Ascending aorta (tissue), 2 donors: ENCODE results near the gene LSMEM2. TPM values are rescaled to one million over a fixed set of nuclear protein-coding genes. Genes with fewer than 3 reads are reported as not detected.

ENCODE experiments used
- DNase-seq, 2 donors: peaks; one replicate each; pipeline ENCODE4 v3.0.0-alpha.2; 2019; ENCODE audit warnings: low spot score in 2 of 2
- H3K27ac ChIP-seq, 2 donors: fragments of 200-600 bp; sonication (generic); one replicate each; pipeline ENCODE4 v1.5.1; 2016 to 2017; ENCODE audit warnings: mild to moderate bottlenecking in 1 of 2
- H3K27me3 ChIP-seq: fragments of 200-600 bp; sonication (generic); one replicate; pipeline ENCODE4 v1.5.1; 2017
- H3K36me3 ChIP-seq, 2 donors: fragments of 200-600 bp; sonication (generic); one replicate each; pipeline ENCODE4 v1.5.1; 2016
- H3K4me1 ChIP-seq, 2 donors: fragments of 200-600 bp; sonication (generic); one replicate each; pipeline ENCODE4 v1.5.1; 2016 to 2017; ENCODE audit warnings: mild to moderate bottlenecking in 1 of 2
- H3K4me3 ChIP-seq, 2 donors: fragments of 200-600 bp; sonication (generic); one replicate each; pipeline ENCODE4 v1.5.1; 2016 to 2017; ENCODE audit warnings: mild to moderate bottlenecking in 1 of 2
- H3K9me3 ChIP-seq, 2 donors: fragments of 200-600 bp; sonication (generic); one replicate each; pipeline ENCODE4 v1.5.1; 2016
- intact Hi-C: fragments of 100-400 bp; cut with DNase I; formaldehyde crosslinking; loops from one replicate; pipeline ENCODE4 v1.15.1; 2023
- total RNA-seq: library from RNA; depleted of rRNA; stranded (reverse); fragments of >200 nt; gene quantifications from one replicate; pipeline ENCODE4 v1.1.0, GENCODE V29; 2016
- TF ChIP-seq, protein P1 (sequence below), 3 experiments: fragments of 200-600 bp in 2 of 3; fragments of 450-650 bp in 1 of 3; sonication (generic) in 2 of 3; IDR thresholded peaks; one replicate each; pipeline ENCODE4 v1.5.1; 2016 to 2019; ENCODE audit warnings: antibody characterized with exemption in 3 of 3, mild to moderate bottlenecking in 1 of 3, moderate library complexity in 1 of 3

Gene LSMEM2
- total RNA-seq, 1 donor from 2014 or later = not detected

DNA sequence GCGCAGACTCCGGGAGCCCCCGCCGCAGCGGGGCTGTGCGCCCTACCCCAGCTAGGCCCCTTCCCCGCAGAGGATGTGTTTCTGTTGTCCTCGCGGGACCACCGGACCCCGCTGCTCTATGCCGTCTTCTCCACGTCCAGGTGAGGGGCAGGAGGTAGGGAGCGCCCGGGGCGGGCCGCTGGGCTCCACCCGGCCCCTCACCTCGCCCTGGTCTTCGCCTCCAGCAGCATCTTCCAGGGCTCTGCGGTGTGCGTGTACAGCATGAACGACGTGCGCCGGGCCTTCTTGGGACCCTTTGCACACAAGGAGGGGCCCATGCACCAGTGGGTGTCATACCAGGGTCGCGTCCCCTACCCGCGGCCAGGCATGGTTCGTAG, 5.2 kb upstream of the LSMEM2 start:
- H3K27me3 ChIP-seq = no peaks in the 10 kb centered on the region
- no peak overlapping the region for H3K27ac ChIP-seq
- no peak for DNase-seq
- intact Hi-C loops = loop anchor here (1.0 to 5.0 kb wide), 4 partner anchors 13 to 151 kb away; no protein-coding TSS in a partner anchor
- TF ChIP-seq, protein P1, sequence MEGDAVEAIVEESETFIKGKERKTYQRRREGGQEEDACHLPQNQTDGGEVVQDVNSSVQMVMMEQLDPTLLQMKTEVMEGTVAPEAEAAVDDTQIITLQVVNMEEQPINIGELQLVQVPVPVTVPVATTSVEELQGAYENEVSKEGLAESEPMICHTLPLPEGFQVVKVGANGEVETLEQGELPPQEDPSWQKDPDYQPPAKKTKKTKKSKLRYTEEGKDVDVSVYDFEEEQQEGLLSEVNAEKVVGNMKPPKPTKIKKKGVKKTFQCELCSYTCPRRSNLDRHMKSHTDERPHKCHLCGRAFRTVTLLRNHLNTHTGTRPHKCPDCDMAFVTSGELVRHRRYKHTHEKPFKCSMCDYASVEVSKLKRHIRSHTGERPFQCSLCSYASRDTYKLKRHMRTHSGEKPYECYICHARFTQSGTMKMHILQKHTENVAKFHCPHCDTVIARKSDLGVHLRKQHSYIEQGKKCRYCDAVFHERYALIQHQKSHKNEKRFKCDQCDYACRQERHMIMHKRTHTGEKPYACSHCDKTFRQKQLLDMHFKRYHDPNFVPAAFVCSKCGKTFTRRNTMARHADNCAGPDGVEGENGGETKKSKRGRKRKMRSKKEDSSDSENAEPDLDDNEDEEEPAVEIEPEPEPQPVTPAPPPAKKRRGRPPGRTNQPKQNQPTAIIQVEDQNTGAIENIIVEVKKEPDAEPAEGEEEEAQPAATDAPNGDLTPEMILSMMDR (IDR thresholded peaks at IDR 0.05) = no peak
- H3K9me3 ChIP-seq = no peaks in the 10 kb centered on the region
- H3K36me3 ChIP-seq = peaks cover 0 to 11% of the 10 kb centered on the region in 2 donors
- H3K4me3 ChIP-seq = peak overlapping the region in 1 of 2 donors; percentile 60
- peaks cover 12 to 27% of the 10 kb centered on the region in 2 donors for H3K4me1 ChIP-seq

DNA sequence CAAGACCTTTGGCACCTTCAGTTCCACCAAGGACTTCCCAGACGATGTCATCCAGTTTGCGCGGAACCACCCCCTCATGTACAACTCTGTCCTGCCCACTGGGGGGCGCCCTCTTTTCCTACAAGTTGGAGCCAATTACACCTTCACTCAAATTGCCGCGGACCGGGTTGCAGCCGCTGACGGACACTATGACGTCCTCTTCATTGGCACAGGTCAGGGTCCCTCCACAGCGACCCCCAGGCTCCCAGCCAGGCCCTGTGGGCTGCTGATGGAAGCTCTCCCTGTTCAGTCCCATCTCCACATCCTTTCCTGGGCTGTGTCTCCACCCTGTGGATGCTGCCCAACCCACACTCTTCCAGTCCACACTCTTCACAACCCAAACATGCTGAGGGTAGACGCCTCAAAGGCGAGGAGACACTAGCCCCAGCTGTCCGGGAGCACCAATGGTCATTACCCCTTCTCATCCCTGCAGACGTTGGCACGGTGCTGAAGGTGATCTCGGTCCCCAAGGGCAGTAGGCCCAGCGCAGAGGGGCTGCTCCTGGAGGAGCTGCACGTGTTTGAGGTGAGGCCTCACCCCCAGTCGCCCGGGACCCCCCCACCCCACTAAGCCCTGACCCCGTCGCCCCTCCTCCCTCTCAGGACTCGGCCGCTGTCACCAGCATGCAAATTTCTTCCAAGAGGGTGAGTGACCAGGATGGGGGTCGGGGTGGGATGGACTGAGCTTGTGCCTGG, 4.3 kb upstream of the LSMEM2 start:
- no peak overlapping the region for H3K27ac ChIP-seq
- peaks cover 0 to 11% of the 10 kb centered on the region in 2 donors for H3K36me3 ChIP-seq
- H3K4me3 ChIP-seq = no peak overlapping the region
- H3K27me3 ChIP-seq = no peaks in the 10 kb centered on the region
- DNase-seq = no peak
- no peaks in the 10 kb centered on the region for H3K9me3 ChIP-seq
- intact Hi-C loops = loop anchor here (5.0 kb wide), 1 partner anchor 152 kb away; no protein-coding TSS in a partner anchor
- TF ChIP-seq, protein P1 (IDR thresholded peaks at IDR 0.05) = peak; percentile 41 to 59 (median 50)
- H3K4me1 ChIP-seq = peaks cover 11 to 23% of the 10 kb centered on the region in 2 donors

DNA sequence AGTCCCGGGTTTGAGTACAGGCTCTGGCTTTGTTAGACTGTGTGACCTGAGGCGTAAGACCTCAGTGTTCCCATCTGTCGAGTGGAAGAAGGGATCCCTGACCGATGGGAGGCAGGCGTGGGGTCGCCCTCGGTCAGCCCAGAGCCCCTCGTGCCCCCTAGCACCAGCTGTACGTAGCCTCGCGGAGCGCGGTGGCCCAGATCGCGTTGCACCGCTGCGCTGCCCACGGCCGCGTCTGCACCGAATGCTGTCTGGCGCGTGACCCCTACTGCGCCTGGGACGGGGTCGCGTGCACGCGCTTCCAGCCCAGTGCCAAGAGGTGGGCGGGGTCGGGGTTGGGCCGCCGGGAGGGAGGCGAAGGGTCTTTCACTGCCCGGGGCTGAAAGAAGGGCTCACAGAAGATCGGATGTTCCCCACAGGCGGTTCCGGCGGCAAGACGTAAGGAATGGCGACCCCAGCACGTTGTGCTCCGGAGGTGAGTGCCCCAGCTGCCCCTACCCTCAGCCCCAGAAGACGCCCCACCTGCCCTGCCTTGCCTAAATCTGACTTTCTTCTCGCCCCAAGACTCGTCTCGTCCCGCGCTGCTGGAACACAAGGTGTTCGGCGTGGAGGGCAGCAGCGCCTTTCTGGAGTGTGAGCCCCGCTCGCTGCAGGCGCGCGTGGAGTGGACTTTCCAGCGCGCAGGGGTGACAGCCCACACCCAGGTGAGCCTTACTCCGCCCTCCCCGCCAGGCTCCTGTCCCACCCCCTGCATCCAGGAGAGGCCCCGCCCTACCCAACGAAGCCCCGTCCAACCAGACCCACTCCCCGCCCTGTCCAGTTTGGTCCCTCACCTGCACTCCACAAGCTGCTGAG, 3.5 kb upstream of the LSMEM2 start:
- no peaks in the 10 kb centered on the region for H3K27me3 ChIP-seq
- DNase-seq = no peak
- TF ChIP-seq, protein P1 (IDR thresholded peaks at IDR 0.05) = no peak
- H3K4me3 ChIP-seq = no peak overlapping the region
- peaks cover 11 to 15% of the 10 kb centered on the region in 2 donors for H3K4me1 ChIP-seq
- no peak overlapping the region for H3K27ac ChIP-seq
- H3K9me3 ChIP-seq = no peaks in the 10 kb centered on the region
- H3K36me3 ChIP-seq = peaks cover 0 to 11% of the 10 kb centered on the region in 2 donors
- intact Hi-C loops = no loop called here

DNA sequence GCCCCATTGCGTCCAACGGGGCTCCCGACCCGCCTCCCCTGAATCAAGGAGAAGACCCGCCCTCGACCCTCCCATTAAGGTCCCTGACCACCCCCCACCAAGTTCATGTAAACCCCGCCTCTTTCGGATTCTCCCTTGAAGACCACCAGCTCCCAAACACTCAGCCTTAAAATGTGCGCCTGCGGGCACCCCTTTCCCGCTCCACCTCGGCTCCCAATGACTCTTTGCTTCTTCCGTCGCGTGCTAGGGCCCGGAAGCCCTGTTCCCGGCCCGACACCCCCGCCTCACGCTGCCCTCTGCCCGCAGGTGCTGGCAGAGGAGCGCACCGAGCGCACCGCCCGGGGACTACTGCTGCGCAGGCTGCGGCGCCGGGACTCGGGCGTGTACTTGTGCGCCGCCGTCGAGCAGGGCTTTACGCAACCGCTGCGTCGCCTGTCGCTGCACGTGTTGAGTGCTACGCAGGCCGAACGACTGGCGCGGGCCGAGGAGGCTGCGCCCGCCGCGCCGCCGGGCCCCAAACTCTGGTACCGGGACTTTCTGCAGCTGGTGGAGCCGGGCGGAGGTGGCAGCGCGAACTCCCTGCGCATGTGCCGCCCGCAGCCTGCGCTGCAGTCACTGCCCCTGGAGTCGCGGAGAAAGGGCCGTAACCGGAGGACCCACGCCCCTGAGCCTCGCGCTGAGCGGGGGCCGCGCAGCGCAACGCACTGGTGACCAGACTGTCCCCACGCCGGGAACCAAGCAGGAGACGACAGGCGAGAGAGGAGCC, 2.7 kb upstream of the LSMEM2 start:
- DNase-seq = no peak
- TF ChIP-seq, protein P1 (IDR thresholded peaks at IDR 0.05) = no peak
- Histone ChIP-seq H3K27ac (no peak overlapping the region), H3K9me3 (no peaks in the 10 kb centered on the region), H3K4me1 (peaks cover 11 to 12% of the 10 kb centered on the region in 2 donors), H3K4me3 (no peak overlapping the region), H3K27me3 (no peaks in the 10 kb centered on the region), H3K36me3 (peaks cover 0 to 11% of the 10 kb centered on the region in 2 donors)
- intact Hi-C loops = no loop called here

DNA sequence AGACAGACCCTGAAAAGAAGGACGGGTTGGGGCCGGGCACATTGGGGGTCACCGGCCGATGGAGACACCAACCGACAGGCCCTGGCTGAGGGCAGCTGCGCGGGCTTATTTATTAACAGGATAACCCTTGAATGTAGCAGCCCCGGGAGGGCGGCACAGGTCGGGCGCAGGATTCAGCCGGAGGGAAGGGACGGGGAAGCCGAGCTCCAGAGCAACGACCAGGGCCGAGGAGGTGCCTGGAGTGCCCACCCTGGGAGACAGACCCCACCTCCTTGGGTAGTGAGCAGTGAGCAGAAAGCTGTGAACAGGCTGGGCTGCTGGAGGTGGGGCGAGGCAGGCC, 2.2 kb upstream of the LSMEM2 start:
- Histone ChIP-seq H3K27me3 (no peaks in the 10 kb centered on the region), H3K4me3 (no peak overlapping the region), H3K36me3 (peaks cover 0 to 11% of the 10 kb centered on the region in 2 donors), H3K9me3 (no peaks in the 10 kb centered on the region), H3K27ac (no peak overlapping the region), H3K4me1 (peaks cover 11 to 12% of the 10 kb centered on the region in 2 donors)
- TF ChIP-seq, protein P1 (IDR thresholded peaks at IDR 0.05) = no peak
- intact Hi-C loops = no loop called here
- no peak for DNase-seq
